GM12873 (cell line): ENCODE measurements around the gene ACER1.

Experiments
- TF ChIP-seq, protein P1 (sequence below): IDR thresholded peaks from 2 replicates; pipeline ENCODE4 v1.5.1; 2012; ENCODE audit warnings: low read depth, mild to moderate bottlenecking, moderate library complexity, low read length, control low read depth; ENCODE audit not compliant: insufficient read depth; ENCODE audit errors: missing control alignments

The ACER1 gene

GRCh38 chr19:6333439-6333838 lies at the start of gene ACER1:
TSS of gene ACER1 (minus strand) at chr19:6333612. CDS start at chr19:6333551, 61 bp downstream.
- TF ChIP-seq, protein P1, sequence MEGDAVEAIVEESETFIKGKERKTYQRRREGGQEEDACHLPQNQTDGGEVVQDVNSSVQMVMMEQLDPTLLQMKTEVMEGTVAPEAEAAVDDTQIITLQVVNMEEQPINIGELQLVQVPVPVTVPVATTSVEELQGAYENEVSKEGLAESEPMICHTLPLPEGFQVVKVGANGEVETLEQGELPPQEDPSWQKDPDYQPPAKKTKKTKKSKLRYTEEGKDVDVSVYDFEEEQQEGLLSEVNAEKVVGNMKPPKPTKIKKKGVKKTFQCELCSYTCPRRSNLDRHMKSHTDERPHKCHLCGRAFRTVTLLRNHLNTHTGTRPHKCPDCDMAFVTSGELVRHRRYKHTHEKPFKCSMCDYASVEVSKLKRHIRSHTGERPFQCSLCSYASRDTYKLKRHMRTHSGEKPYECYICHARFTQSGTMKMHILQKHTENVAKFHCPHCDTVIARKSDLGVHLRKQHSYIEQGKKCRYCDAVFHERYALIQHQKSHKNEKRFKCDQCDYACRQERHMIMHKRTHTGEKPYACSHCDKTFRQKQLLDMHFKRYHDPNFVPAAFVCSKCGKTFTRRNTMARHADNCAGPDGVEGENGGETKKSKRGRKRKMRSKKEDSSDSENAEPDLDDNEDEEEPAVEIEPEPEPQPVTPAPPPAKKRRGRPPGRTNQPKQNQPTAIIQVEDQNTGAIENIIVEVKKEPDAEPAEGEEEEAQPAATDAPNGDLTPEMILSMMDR = no peak

DNA sequence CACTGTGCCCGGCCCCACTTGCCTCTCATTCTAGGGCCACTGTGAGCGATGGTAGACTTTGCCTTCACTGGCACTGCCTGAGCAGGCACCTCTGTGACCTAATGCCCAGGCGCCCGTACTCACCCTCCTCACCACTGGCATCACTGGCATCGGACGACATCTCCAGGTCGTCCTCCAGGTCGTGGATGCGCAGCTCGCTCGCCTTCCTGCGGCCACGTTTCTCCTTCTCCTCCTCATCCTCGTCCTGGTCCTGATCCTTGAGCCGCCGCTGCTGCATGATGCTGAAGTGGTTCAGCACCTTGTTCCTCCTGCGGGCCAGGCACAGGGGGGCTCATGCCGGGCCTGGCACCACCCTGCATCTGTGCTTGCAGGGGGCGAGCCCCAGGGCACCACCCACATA lies 49.8 kb upstream of the ACER1 start:
- TF ChIP-seq, protein P1 = no peak

- TF ChIP-seq, protein P1 = no peak
Measured at GRCh38 chr19:6381030-6381750, 47.8 kb upstream of the ACER1 start.

DNA sequence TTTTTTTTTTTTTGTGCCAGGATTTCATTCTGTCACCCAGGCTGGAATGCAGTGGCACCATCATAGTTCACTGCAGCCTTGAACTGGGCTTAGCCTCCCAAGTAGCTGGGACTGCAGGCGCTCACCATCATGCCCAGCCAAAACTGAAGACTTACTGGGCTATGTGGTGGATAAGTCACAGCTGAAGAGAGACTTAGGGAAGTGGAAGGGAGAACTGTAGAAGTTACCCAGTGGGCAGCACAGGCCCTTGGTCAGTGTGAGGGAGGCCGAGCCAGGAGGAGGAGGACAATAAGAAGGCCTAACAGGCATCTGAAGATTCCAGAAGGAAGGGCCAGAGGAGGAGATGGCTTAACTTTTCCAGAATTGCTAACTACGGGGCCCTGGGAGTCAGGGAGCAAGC lies 46.3 kb upstream of the ACER1 start:
- TF ChIP-seq, protein P1 = no peak

DNA sequence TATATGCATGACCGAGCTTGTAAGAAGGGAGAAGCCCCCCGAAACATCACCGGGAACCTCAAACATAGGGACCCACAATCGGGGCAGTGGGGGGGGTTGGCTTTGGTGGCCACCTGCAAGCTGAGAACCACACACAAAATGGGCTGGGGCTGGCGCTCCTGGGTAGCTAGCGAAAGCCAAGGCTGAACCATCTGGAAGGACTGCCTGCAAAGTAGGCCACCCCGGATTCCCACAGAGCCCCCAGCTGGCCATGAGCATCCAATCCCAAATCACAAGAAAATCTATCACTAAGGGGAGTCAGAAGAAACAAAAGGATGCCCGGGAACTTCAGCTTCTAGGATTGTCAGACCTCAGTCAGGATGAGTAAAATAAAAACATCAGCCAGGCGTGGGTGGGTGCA lies 45.1 kb upstream of the ACER1 start:
- TF ChIP-seq, protein P1 = no peak

GRCh38 chr19:6378041-6378440 lies 44.6 kb upstream of the ACER1 start:
- TF ChIP-seq, protein P1 = no peak

- TF ChIP-seq, protein P1 = no peak
Measured at GRCh38 chr19:6376512-6377190, 43.2 kb upstream of the ACER1 start.
